Measurements from ENCODE around the gene AUNIP. TPM values are rescaled to one million over a fixed set of nuclear protein-coding genes. Genes with fewer than 3 reads are reported as not detected.

Gene AUNIP
- total RNA-seq, 1 experiment from 2014 or later = 7.2 TPM

DNA sequence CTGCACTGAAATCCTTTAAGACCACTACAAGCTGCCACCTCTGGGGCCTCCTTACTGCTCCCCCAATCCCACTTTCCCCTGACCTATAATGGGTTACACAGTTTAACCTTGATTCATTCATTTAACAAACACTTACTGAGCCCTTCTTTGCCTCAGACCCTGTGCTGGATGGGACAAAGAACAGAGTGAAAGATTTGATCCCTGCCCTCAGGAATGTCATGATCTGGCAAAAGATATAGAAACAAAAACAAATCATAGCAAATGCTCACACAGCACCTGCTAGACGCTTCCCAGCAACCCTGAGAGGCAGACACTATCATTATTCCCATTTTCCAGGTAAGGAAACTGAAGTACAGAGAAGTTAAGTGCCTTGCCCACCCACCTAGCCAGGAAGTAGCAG, 7.0 kb upstream of the AUNIP start:
- Histone ChIP-seq H3K4me2 (ENCODE audit: low read depth, low read length, poor library complexity, severe bottlenecking) (no peak overlapping the region), H3K27me3 (ENCODE audit: low read length) (no peaks in the 10 kb centered on the region), H2AFZ (ENCODE audit: low read length) (no peak overlapping the region), H3K79me2 (ENCODE audit: low read length) (no peaks in the 10 kb centered on the region), H3K4me1 (ENCODE audit: low read length) (peaks cover 10% of the 10 kb centered on the region), H3K27ac (ENCODE audit: low read length) (no peak overlapping the region), H3K36me3 (ENCODE audit: insufficient read depth, low read length) (no peaks in the 10 kb centered on the region), H4K20me1 (ENCODE audit: insufficient read depth, low read depth, low read length) (no peaks in the 10 kb centered on the region), H3K9me2 (replicated peaks; ENCODE audit: insufficient read depth, low read length) (no peaks in the 10 kb centered on the region), H3K4me3 (ENCODE audit: low read length) (no peak overlapping the region), H3K9me3 (ENCODE audit: low read length) (no peaks in the 10 kb centered on the region), H3K9ac (ENCODE audit: low read length) (no peak overlapping the region)
- DNase-seq = no peak

DNA sequence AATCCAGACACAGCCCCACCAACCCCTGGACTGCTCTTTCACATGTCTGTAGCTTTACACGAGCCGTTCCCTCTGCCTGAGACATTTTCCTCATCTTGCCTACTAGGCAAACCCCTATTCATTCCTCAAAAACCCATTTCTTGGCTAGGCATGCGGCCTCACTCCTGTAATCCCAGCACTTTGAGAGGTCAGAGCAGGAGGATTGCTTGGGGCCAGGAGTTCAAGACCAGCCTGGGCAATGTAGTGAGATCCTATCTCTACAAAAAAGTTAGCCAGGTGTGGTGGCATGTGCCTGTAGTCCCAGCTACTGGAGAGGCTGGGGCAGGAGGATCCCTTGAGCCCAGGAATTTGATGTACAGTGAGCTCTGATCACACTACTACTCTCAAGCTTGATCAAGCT, 5.2 kb upstream of the AUNIP start:
- Histone ChIP-seq H3K9me3 (ENCODE audit: low read length) (no peaks in the 10 kb centered on the region), H3K4me1 (ENCODE audit: low read length) (peaks cover 9% of the 10 kb centered on the region), H4K20me1 (ENCODE audit: insufficient read depth, low read depth, low read length) (no peaks in the 10 kb centered on the region), H3K9ac (ENCODE audit: low read length) (no peak overlapping the region), H3K4me2 (ENCODE audit: low read depth, low read length, poor library complexity, severe bottlenecking) (no peak overlapping the region), H3K4me3 (ENCODE audit: low read length) (no peak overlapping the region), H3K79me2 (ENCODE audit: low read length) (no peaks in the 10 kb centered on the region), H2AFZ (ENCODE audit: low read length) (no peak overlapping the region), H3K36me3 (ENCODE audit: insufficient read depth, low read length) (no peaks in the 10 kb centered on the region), H3K9me2 (replicated peaks; ENCODE audit: insufficient read depth, low read length) (no peaks in the 10 kb centered on the region), H3K27ac (ENCODE audit: low read length) (no peak overlapping the region), H3K27me3 (ENCODE audit: low read length) (no peaks in the 10 kb centered on the region)
- no peak for DNase-seq

DNA sequence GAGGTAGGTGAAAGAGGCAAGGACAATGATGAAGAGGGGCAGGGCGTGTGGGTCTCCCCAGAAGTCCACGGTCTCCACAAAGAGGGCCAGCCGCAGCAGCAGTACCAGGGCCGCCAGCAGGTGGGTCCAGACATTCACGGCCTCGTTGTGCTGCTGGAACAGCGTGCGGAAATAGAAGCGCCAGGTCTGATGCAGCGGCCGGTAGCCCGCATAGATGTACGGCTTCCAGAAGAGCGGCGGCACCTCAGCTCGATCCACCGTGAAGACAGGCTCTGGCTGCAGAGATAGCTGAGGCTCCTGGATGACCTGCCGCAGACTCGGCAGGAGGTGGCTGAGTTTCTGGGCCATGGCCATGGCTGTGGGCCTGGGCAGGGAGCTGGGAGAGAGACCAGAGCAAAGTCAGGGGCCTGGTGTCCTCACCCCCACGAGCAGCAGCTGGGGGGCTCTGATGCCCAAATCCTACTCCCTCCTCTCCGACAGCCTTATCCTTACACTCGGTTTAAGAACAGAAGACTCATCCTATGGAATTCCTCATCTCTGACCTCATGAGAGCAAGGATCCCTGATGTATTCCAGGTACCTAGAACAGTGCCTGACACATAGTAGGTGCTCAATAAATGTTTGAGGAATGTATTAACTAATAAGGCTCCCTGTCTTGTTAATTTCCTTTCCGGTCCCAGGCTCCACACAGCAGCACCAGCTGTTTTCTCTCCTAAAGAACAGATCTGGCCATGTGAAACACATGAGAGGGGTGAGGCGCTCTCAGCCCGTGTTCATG, 4.4 kb upstream of the AUNIP start:
- H3K36me3 ChIP-seq (ENCODE audit: insufficient read depth, low read length) = no peaks in the 10 kb centered on the region
- no peaks in the 10 kb centered on the region for H3K9me3 ChIP-seq (ENCODE audit: low read length)
- no peak overlapping the region for H2AFZ ChIP-seq (ENCODE audit: low read length)
- no peaks in the 10 kb centered on the region for H3K9me2 ChIP-seq (replicated peaks; ENCODE audit: insufficient read depth, low read length)
- no peaks in the 10 kb centered on the region for H4K20me1 ChIP-seq (ENCODE audit: insufficient read depth, low read depth, low read length)
- H3K9ac ChIP-seq (ENCODE audit: low read length) = no peak overlapping the region
- H3K27me3 ChIP-seq (ENCODE audit: low read length) = no peaks in the 10 kb centered on the region
- no peak for DNase-seq
- peaks cover 5% of the 10 kb centered on the region for H3K79me2 ChIP-seq (ENCODE audit: low read length)
- no peak overlapping the region for H3K4me2 ChIP-seq (ENCODE audit: low read depth, low read length, poor library complexity, severe bottlenecking)
- no peak overlapping the region for H3K4me3 ChIP-seq (ENCODE audit: low read length)
- H3K4me1 ChIP-seq (ENCODE audit: low read length) = peaks cover 10% of the 10 kb centered on the region
- no peak overlapping the region for H3K27ac ChIP-seq (ENCODE audit: low read length)

DNA sequence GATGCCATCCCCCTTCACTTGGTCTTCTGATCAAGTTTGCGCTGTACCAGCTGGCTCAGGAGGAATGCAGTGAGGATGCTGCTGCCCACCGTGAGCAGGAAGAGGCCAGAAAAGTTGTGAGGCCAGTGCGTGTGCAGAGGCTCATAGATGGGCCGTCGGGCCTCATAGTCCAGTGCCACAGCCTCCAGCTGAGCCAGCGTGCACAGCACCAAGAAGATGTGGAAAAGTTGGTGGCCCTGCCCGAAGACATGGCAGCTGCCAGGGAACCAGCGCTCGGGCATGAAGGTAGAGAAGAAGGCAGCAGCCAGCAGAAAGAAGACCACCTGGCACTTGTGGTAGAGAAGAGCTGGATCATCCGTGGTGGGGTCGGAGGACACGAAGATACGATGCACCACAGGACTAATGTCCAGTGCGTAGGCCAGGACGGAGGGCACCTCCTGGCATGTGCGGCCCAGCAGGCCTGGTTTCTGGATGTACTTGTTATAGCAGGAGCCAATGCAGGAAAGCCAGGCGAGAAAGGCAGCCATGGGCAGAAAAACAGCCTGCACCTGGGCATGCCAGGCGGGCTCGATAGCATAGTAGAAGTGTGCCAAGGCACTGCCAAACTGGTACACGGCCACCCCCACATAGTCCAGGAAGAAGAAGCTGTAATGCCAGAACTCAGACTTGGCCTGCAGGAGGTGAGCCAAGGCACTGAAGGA, 3.7 kb upstream of the AUNIP start:
- Histone ChIP-seq H2AFZ (ENCODE audit: low read length) (no peak overlapping the region), H3K27me3 (ENCODE audit: low read length) (no peaks in the 10 kb centered on the region), H3K4me2 (ENCODE audit: low read depth, low read length, poor library complexity, severe bottlenecking) (no peak overlapping the region), H3K9me3 (ENCODE audit: low read length) (no peaks in the 10 kb centered on the region), H3K4me1 (ENCODE audit: low read length) (peaks cover 14% of the 10 kb centered on the region), H3K79me2 (ENCODE audit: low read length) (peaks cover 11% of the 10 kb centered on the region), H3K9me2 (replicated peaks; ENCODE audit: insufficient read depth, low read length) (no peaks in the 10 kb centered on the region), H3K36me3 (ENCODE audit: insufficient read depth, low read length) (no peaks in the 10 kb centered on the region), H3K9ac (ENCODE audit: low read length) (no peak overlapping the region), H3K27ac (ENCODE audit: low read length) (no peak overlapping the region), H3K4me3 (ENCODE audit: low read length) (no peak overlapping the region), H4K20me1 (ENCODE audit: insufficient read depth, low read depth, low read length) (no peaks in the 10 kb centered on the region)
- DNase-seq = no peak

DNA sequence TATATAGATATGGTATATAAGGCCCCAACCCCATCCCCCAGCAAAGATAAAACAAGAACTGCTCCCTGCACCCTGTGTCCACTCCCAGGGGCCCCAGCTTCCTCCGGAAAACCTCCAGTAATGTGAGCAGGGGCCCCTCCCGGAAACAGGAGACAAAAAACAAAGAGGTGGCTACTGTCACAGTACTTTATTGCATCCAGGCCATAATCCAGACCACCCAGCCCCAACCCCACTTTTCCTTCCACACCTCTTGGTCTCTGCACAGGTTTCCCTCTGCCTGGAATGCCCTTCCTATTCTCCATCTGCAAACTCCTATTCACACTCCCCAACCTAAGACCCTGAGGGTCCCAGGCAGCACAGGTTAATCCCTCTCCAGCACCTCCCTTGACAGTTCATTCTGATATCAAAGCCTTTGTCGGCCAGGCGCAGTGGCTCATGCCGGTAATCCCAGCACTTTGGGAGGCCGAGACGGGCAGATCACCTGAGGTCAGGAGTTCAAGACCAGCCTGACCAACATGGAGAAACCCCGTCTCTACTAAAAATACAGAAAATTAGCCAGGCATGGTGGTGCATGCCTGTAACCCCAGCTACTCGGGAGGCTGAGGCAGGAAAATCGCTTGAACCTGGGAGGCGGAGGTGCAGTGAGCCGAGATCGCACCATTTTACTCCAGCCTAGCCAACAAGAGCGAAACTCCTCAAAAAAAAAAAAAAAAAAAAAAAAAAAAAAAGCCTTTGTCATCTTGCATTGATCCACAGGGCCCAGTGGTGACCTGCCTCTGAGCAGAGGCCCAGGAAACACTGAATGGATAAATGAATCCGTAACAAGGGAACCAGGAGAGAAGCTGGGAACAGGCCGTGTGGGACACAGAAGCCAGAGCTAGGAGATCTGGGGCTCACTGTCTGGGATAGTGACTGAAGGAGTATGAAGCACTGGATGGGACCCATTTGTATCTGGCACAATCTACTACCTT, 2.3 kb upstream of the AUNIP start:
- no peak overlapping the region for H3K27ac ChIP-seq (ENCODE audit: low read length)
- no peak for DNase-seq
- H3K9me2 ChIP-seq (replicated peaks; ENCODE audit: insufficient read depth, low read length) = no peaks in the 10 kb centered on the region
- no peaks in the 10 kb centered on the region for H3K27me3 ChIP-seq (ENCODE audit: low read length)
- no peak overlapping the region for H3K4me2 ChIP-seq (ENCODE audit: low read depth, low read length, poor library complexity, severe bottlenecking)
- no peak overlapping the region for H3K9ac ChIP-seq (ENCODE audit: low read length)
- H3K36me3 ChIP-seq (ENCODE audit: insufficient read depth, low read length) = no peaks in the 10 kb centered on the region
- no peak overlapping the region for H3K4me3 ChIP-seq (ENCODE audit: low read length)
- no peak overlapping the region for H2AFZ ChIP-seq (ENCODE audit: low read length)
- peaks cover 22% of the 10 kb centered on the region for H3K79me2 ChIP-seq (ENCODE audit: low read length)
- H4K20me1 ChIP-seq (ENCODE audit: insufficient read depth, low read depth, low read length) = no peaks in the 10 kb centered on the region
- no peaks in the 10 kb centered on the region for H3K9me3 ChIP-seq (ENCODE audit: low read length)
- peaks cover 14% of the 10 kb centered on the region for H3K4me1 ChIP-seq (ENCODE audit: low read length)

DNA sequence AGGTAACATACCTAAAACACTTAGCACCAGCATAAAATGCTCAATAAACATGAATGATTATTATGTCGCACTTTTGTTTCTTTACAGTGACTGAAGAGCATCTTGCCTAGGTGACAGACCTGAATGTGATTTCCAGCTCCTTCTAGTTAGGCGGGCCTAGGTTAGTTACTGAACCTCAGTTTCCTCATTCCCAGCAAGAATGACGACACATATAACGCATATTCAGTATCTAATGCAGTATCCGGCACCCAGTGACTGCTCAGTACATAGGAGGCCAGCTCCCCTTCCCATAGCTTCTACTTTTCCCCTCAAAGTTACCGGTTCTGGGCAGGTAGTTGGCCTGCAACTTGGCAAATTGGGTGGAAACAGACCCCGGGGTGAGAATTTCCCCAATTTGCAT, 763 bp downstream of the AUNIP start:
- Histone ChIP-seq H3K4me1 (ENCODE audit: low read length) (peaks cover 28% of the 10 kb centered on the region), H4K20me1 (ENCODE audit: insufficient read depth, low read depth, low read length) (no peaks in the 10 kb centered on the region), H3K27me3 (ENCODE audit: low read length) (no peaks in the 10 kb centered on the region), H3K4me2 (ENCODE audit: low read depth, low read length, poor library complexity, severe bottlenecking) (peak overlapping the region; percentile 73), H3K9ac (ENCODE audit: low read length) (peak overlapping the region; percentile 76), H3K9me2 (replicated peaks; ENCODE audit: insufficient read depth, low read length) (no peaks in the 10 kb centered on the region), H3K27ac (ENCODE audit: low read length) (peak overlapping the region; percentile 17; the same call in 1 of the 2 replicates), H3K79me2 (ENCODE audit: low read length) (peaks cover 51% of the 10 kb centered on the region), H3K4me3 (ENCODE audit: low read length) (peak overlapping the region; percentile 74), H2AFZ (ENCODE audit: low read length) (peak overlapping the region; percentile 19; the same call in 1 of the 2 replicates), H3K36me3 (ENCODE audit: insufficient read depth, low read length) (no peaks in the 10 kb centered on the region), H3K9me3 (ENCODE audit: low read length) (no peaks in the 10 kb centered on the region)
- peak; percentile 65 for DNase-seq

DNA sequence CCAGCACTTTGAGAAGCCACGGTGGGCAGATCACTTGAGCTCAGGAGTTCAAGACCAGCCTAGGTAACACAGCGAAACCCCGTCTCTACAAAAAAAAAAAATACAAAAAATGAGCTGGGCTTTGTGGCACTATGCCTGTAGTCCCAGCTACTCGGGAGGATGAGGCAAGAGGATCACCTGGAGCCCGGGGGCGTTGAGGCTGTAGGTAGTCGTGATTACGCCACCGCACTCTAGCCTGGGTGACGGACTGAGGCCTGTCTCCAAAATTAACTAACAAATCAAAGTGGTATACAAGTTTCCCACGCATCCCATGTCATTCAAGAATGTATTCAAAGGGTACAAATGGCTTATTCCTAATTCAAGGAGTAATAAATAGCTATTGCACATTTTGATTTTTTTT, 2.4 kb downstream of the AUNIP start:
- DNase-seq = no peak
- Histone ChIP-seq H3K4me2 (ENCODE audit: low read depth, low read length, poor library complexity, severe bottlenecking) (no peak overlapping the region), H3K79me2 (ENCODE audit: low read length) (peaks cover 68% of the 10 kb centered on the region), H2AFZ (ENCODE audit: low read length) (no peak overlapping the region), H4K20me1 (ENCODE audit: insufficient read depth, low read depth, low read length) (no peaks in the 10 kb centered on the region), H3K9me2 (replicated peaks; ENCODE audit: insufficient read depth, low read length) (no peaks in the 10 kb centered on the region), H3K9me3 (ENCODE audit: low read length) (no peaks in the 10 kb centered on the region), H3K27ac (ENCODE audit: low read length) (no peak overlapping the region), H3K36me3 (ENCODE audit: insufficient read depth, low read length) (no peaks in the 10 kb centered on the region), H3K27me3 (ENCODE audit: low read length) (no peaks in the 10 kb centered on the region), H3K4me1 (ENCODE audit: low read length) (peaks cover 28% of the 10 kb centered on the region), H3K4me3 (ENCODE audit: low read length) (no peak overlapping the region), H3K9ac (ENCODE audit: low read length) (no peak overlapping the region)

DNA sequence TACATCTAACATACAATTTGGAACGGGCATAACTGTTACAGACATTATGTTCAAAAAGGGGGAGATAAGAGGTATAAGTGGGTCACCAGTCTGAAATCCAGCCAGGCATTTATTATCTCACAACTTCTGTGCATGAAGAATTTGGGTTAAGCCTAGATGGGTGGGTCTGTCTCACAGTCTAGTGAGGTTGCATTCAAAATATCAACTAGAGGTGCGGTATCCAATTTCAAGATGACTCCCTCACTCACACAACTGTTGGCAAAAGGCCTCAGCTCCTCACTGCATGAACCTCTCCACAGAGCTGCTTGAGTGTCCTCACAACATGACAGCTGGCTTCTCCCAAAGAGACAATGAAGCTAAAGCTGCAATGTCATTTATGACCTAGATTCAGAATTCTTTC, 4.7 kb downstream of the AUNIP start:
- Histone ChIP-seq H3K36me3 (ENCODE audit: insufficient read depth, low read length) (peaks cover 5% of the 10 kb centered on the region; the same call in 1 of the 2 replicates), H3K9me3 (ENCODE audit: low read length) (peaks cover 5% of the 10 kb centered on the region; the same call in 1 of the 2 replicates), H3K9ac (ENCODE audit: low read length) (no peak overlapping the region), H2AFZ (ENCODE audit: low read length) (no peak overlapping the region), H3K27ac (ENCODE audit: low read length) (no peak overlapping the region), H3K27me3 (ENCODE audit: low read length) (no peaks in the 10 kb centered on the region), H4K20me1 (ENCODE audit: insufficient read depth, low read depth, low read length) (no peaks in the 10 kb centered on the region), H3K4me2 (ENCODE audit: low read depth, low read length, poor library complexity, severe bottlenecking) (no peak overlapping the region), H3K79me2 (ENCODE audit: low read length) (peaks cover 91% of the 10 kb centered on the region), H3K4me3 (ENCODE audit: low read length) (no peak overlapping the region), H3K9me2 (replicated peaks; ENCODE audit: insufficient read depth, low read length) (no peaks in the 10 kb centered on the region), H3K4me1 (ENCODE audit: low read length) (peaks cover 20% of the 10 kb centered on the region)
- DNase-seq = no peak
